Stimulated activated CD8-positive, alpha-beta memory T cell treated with anti-CD3 and anti-CD28 coated beads, Interleukin-2, amount 100 ng/mL, for 1 hour (primary cell): ENCODE data around the gene OARD1.

Experiments
- DNase-seq, 2 donors: peaks; one replicate each; pipeline ENCODE4 v3.0.0-alpha.2; 2020; ENCODE audit warnings: low read depth in 2 of 2

OARD1 gene

GRCh38 chr6:41074692-41075436 lies 2.7 kb upstream of the OARD1 start:
- DNase-seq = no peak

DNA sequence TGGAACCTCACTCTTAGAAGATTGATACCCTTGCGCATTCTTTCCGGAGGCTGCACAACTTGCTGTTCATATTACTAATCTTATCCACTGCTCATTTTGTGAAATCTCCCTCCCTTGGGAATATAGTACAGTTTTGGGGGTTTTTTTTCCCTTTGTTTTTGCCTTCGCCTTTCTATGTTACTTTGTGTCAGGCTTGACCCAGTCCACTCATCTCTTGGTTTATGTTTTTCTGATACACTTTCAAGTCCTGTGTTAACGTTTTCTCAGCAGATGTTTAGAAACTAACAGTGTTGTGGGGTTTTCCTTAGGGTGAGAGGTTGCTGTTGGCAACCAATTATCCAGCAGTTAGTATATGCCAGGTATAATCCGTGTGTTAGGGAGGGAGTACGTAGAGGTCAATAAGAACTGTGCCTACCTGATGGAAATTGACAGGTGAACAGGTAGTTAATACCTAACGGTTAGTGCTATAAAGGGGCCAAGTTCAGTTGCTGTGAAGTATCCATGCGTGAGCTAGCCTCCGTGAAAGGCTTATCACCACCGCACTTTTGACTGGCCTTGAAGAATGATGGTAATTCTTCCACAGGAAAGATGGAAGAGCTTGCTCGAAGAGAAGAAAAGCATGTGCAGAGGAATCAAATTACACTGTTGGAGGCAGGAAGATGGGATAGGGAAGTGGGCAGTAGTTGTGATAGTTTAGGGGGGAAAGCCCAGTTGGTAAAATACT lies 2.0 kb upstream of the OARD1 start:
- DNase-seq = no peak

- peak; percentile 52 to 68 for DNase-seq
Observed at GRCh38 chr6:41073203-41073967, 1.2 kb upstream of the OARD1 start.

GRCh38 chr6:41072836-41073202 lies 663 bp upstream of the OARD1 start, which contains the start of gene NFYA:
NFYA (plus strand) TSS chr6:41072974; CDS start chr6:41079090, 6,116 bp downstream.
- peak in 1 of 2 donors; percentile 100 for DNase-seq

- no peak for DNase-seq
Observed at GRCh38 chr6:41071501-41071922, 644 bp downstream of the OARD1 start.

DNA sequence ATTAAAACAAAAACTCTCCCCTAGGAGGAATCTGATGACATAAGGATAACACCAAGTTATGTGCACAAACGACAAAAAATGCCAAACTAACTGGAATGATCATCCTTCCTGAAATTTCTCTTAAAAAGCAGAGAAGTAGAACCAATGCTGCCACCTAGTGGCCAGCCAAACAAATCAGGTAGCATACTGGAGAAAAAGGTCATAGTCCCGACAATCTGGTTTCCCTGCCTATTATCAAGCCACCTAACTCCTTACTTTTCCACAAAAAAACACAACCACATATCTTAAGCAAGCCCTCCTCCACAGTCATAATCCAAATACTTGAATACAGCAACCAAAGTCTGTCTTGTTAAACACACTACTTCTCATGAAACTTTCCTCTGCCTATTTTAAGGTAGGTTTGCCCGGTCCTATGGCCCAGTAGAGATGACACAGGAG lies 5.3 kb downstream of the OARD1 start:
- DNase-seq = peak; percentile 14 to 37

- DNase-seq = no peak
Observed at GRCh38 chr6:41065550-41066026, 6.6 kb downstream of the OARD1 start.

DNA sequence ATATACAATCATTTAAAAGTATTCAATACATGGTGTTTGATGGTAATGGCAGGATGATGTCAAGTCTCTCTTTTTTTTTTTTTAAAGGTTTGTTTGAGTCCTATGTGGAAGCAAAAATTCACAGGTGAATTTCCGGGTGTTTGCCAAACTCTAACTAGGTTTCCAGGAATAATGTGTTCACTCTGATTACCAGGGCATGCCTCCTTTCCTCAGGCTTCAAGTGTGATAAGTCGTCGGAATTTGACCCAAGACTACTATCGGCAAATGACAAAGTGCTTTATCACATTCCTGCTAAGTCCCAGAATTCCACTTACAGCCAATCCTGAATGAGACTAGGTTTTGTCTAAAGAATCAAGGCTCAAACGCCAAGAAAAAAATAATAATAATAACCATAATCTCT lies 7.3 kb downstream of the OARD1 start:
- no peak for DNase-seq

DNA sequence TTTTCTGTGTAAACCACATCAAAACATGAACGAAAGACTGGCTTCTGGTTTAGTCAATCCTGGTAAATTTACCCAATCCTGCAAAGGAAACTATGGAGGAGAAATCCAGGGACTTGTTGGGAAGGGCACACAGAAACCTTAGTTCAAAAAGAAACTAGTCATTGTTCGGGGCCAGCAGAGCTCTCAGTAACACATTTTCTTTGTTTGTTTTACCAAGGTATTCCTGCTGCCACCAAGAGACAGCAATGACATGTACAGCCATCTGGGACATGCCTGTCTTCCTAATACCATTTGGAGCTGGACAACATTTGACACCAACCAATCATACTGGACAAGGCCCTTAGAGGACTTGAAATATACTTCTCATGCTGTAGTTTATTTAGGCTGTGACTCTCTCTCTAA lies 8.3 kb downstream of the OARD1 start:
- DNase-seq = no peak

DNA sequence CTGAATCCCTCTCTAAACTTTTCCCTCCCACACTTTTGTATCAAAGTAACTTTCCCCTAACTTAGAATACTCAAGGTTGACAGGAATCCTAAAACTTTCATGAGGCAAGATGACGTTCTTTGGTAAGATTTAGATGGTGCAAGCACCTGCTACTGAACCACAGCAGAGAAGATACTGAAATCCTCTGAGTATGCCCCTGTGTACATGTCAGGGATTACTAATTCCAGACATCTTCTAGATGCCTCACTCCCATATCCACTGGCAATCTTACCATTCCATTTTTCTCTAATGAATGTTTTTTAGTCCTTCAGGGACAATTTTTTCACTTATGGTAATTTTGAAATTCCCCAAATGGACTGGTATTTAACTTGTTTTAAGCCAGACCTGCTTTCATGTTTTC lies 10.1 kb downstream of the OARD1 start:
- no peak for DNase-seq

DNA sequence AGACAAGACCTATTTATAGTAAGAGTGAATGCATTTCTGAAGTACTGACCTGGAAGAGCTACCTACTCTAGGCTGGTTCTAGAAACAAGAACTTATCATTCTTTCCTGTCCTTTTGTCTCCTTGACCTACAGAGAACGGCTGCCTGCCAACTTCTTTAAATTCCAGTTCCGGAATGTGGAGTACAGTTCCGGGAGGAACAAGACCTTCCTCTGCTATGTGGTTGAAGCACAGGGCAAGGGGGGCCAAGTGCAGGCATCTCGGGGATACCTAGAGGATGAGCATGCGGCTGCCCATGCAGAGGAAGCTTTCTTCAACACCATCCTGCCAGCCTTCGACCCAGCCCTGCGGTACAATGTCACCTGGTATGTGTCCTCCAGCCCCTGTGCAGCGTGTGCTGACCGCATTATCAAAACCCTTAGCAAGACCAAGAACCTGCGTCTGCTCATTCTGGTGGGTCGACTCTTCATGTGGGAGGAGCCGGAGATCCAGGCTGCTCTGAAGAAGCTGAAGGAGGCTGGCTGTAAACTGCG lies 10.9 kb downstream of the OARD1 start:
- no peak for DNase-seq

- no peak for DNase-seq
Observed at GRCh38 chr6:41059556-41059955, 12.6 kb downstream of the OARD1 start.

- no peak for DNase-seq
Observed at GRCh38 chr6:41058783-41059181, 13.4 kb downstream of the OARD1 start.

DNA sequence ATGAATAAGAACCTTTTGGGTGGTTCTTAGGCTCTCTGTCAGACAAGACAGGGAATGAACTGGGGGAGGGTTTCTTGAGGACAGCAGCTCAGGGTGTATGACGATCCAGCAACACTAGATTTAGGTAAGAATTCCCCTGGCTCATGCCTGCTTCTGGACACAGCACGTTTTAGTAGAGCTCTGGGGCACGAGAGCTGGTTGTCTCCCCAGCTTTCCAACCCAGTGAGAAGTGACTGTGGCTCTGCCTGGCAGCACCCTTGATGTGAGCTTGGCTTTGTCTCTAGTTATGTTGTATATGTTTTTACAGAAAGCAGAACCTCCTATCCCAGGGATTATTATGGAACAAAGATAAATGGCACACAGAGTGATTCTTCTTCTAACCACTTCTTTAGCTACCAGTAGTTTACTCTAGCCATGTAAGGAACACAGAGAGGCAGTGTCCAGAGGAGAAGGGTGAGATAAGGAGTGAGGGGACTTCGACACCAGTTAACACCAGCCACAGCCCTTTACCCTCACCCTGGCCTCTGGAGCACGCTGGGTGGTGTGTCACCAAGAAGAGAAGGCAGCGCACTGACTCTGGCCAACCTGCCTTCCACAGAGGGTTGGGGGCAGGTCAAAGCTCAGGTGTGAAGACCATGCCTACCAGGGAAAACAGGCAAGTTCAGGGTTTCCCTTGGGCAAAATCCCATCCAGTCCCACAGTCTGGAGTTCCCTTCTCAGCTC lies 15.2 kb downstream of the OARD1 start:
- DNase-seq = no peak

DNA sequence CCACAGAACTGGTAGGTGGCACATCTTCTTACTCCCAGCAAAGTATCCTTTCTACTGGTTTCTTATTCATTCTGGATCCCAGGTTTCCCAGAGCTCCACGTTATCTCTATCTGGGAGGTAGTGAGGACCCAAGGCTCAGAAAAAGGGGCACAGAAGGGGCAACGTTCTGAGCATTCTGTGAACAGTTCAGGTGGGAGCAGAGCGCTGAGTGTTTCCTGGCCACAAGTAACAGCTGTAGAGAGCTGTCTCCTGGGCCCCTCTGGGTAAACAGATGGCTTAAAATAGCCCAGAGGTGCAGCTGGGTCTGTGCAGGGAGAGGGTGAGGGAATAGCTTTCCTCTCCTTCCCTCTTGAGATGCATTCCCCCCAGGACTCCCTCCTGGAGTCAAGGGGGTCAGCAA lies 17.0 kb downstream of the OARD1 start:
- DNase-seq = no peak

DNA sequence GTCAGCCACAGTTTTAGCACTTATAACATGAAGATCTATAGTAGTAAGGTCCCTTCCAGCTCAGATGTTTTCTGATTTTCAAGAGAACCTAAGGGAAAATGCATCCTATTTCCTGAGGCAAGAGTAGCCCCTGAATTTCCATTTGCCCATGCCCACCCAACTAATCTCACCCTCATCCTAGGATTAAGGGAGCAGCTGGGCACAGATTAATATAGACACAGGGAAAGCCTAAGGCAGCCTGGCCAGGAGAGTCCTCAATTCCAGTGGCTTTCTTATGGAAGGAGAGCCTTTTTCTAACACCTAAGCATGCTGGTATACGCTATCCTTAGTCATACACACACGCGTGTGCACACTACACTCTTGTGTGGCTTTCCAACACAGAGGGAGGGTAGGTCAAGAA lies 17.6 kb downstream of the OARD1 start:
- no peak for DNase-seq

DNA sequence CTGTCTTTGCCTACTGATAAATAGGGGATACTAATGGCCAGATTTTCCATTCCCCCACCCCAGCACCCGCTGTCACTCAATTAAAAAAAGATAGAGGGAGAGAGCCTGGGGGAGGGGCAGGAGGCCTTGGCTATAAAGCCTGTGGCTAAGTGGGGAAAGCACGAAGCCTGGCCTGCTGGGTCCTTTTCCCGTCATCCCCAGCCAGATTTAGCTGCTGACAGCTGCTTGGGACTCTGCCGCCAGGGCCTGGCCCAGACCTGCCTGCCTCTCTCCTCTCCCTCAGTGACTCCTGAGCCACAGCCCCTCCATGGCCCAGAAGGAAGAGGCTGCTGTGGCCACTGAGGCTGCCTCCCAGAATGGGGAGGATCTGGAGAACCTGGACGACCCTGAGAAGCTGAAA lies 19.1 kb downstream of the OARD1 start, which contains the start of gene APOBEC2:
Gene APOBEC2 (plus strand): TSS at position 162 of the 400 bp plus-strand sequence. CDS start 146 bp downstream, at position 308.
- DNase-seq = no peak

DNA sequence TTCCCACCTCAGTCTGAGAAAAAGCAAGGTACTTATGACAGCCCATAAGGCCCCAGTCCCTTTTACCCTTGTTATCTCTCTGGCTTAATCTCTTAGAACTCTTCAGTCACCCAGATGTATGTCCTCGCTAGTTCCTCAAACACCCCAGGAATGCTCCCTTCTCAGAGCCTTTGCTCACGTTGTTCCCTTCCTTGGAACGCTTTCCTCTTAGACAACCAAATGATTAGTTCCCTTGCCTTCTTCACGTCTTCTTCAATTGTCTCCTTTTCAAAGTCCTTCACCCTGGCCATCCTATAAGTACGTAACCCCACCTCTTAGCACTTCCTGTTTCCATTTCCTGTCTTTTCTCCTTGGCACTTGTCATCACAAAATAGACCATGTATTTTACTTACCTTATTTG lies 20.3 kb downstream of the OARD1 start:
- DNase-seq = no peak

DNA sequence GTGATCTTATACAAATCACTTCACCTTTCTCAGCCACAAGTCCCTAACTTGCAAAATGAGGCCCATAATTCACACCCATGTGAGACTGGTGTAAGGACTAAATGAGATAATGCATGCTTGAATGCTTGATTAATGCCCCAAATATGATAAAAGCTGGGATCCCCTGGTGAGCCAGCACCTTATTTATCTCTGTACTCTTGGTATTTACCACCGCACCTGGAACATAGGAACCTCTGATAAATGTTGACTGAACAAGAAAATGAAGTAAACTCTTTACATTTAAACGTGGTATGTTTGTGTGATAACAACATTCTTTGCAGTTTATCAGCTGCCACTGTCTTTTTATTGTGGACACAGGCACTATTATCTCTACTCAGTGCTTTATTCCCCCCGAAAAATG lies 21.6 kb downstream of the OARD1 start:
- DNase-seq = no peak

GRCh38 chr6:41049955-41050354 lies 22.2 kb downstream of the OARD1 start:
- DNase-seq = no peak

- DNase-seq = no peak
Observed at GRCh38 chr6:41049521-41049920, 22.6 kb downstream of the OARD1 start.
